Amniotic stem cell (primary cell): ENCODE data around the gene CEP131.
A peak's percentile ranks its signal among the peaks of the same experiment; 100 is the strongest.
"Not testable (repeated sequence)": the region's sequence is repeated elsewhere in the genome, so short reads cannot be mapped to it uniquely, and the experiment has no call there.

Experiments used
- DNase-seq: peaks from one replicate; lab custom pipeline; 2025; lab: John Stamatoyannopoulos, UW

The CEP131 gene

GRCh38 chr17:81238815-81239713 is 16.3 kb upstream of the CEP131 start, which contains the start of the genes NDUFAF8 and TEPSIN:
Gene NDUFAF8 (plus strand): TSS chr17:81239318. CDS start chr17:81239364, 46 bp downstream.
Gene TEPSIN (minus strand): TSS chr17:81239055. CDS start chr17:81239033, 22 bp downstream.
- DNase-seq: peak; percentile 99

- no peak for DNase-seq
These were observed 15.7 kb upstream of the CEP131 start for GRCh38 chr17:81238490-81238814.

- DNase-seq: no peak
These were observed 15.1 kb upstream of the CEP131 start for GRCh38 chr17:81237591-81238489.

DNA sequence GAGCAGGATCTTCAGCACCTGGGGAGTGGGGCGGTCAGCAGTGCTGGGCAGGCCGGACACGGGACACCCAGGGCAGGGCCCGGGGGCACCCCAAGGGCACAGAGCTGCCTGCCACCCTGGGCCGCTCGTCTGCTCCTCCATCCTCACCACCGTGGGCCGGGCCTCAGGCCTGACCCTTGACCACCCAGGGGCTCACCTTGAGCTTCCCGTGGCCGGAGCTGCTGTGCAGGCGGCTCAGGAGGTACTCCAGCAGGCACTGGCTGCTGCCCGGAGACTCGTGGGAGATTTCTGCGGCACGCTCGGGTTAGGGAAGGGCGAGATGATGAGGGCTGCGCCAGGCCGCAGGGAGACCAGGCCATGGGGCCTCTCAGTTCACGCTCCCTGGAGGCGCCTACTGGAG is 14.0 kb upstream of the CEP131 start:
- no peak for DNase-seq

- DNase-seq: no peak
These were observed 13.3 kb upstream of the CEP131 start for GRCh38 chr17:81235822-81236740.

DNA sequence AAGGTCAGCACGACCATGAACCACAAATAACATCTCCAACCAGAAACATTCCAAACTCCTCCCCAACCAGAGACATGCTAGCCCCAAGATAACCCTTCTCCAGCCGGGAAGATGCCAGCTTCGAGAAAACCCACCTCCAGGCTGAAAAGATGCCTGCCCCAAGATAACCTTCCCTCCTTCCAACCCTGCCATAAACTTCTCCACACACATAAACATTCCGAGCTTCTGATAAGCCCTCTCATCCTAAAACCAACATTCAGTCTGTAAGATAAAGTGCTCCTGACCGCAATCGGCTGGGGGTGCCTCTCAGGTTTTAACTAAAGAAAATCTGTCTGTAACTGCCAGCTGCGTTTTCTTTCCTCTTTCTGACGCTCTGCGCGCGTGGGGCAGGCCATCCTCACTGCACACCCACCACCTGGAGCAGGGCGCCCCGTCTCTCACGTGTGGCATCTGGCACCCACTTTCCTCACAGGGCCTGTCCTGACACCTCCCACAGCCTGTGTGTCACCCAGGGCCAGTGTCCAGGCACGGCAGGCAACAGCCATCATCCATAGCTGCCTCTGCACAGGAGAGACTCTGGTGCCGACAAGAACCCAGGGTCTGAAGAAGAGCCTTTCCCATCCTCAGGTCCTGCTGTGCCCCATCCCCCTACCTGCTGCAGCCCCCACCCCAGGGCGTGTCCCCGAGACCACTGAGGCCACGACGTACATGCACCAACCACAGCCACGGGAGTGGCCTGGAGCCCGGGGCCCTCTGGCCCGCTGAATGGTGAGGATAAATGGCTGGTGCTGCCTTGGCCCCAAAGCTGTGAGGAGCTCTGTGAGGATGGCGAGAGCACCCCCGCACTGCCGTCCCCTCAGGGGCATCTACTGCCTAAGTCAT is 12.4 kb upstream of the CEP131 start:
- no peak for DNase-seq

- DNase-seq: no peak
These were observed 11.7 kb upstream of the CEP131 start for GRCh38 chr17:81234506-81234855.

DNA sequence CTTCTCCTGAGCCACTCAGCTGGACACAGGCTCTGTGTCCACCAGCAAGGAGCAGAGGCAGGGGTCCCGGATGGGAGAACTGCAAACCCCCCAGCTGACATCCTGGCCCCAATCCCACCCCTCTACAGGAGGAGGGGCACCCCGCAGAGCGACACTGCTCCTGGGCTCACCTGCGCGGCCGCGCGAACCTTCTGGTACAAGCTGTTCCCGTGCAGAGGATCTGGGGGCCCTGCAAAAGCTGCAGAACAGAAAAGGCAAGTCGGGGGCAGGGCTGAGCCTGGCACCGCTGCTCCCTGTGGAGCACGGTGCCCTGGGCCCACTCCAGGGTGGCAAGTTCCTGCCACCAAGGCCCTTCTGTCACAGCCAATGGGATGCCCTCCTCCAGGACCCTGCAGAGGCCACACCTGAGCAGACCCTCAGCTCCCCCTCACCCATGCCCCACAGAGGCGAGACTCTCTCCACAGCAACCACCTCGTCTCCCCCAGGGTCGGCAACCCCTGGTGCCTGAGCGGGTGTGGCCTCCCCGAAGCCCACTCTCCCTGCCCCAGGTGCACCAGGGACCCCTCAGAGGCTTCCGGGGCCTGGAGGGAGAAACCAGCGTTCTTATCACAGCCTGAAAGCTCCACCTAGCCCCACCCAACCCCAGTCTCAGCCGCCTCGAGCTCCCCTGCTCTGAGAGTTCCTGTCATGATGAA is 11.2 kb upstream of the CEP131 start:
- DNase-seq: no peak

- no peak for DNase-seq
These were observed 10.6 kb upstream of the CEP131 start for GRCh38 chr17:81233316-81233715.

- no peak for DNase-seq
These were observed 10.0 kb upstream of the CEP131 start for GRCh38 chr17:81232616-81233241.

DNA sequence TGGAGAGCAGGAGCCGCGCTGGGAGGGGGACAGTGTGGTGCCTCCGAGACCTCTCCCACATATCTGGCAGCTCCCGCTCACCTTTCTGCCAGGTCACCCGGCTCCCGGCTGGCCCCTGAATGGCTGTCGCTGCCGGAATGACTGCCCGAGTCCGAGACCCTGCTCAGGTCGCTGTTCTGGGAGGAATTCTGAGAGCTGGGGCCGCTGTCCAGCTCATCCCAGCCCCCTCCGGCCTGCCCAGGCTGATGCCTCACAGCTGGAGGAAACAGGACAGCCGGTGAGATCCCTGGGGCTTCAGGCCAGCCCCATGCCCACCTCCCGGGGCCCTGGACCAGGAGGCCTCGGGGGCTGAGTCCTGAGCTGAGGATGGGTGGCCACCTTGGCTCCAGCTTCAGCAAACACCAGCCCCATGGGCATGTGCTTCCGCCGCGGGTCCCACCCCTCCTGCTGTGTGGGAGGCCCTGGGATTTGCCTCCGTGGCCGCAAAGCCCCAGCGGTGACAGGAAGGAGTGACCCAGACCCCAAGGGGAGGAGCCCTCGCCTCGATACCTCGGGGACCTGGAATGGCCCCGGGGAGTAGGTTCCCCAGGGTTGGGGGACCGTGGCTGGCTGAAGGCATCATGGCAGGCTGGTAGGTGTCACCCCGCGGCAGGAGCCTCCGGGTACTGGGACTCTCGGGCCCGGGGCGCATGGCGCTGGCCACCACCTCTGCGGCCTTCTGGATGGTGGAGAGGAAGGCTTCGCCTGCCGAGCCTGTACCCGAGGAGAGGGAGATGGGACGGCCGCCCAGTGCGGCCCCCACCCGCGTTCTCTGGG is 9.2 kb upstream of the CEP131 start:
- no peak for DNase-seq

DNA sequence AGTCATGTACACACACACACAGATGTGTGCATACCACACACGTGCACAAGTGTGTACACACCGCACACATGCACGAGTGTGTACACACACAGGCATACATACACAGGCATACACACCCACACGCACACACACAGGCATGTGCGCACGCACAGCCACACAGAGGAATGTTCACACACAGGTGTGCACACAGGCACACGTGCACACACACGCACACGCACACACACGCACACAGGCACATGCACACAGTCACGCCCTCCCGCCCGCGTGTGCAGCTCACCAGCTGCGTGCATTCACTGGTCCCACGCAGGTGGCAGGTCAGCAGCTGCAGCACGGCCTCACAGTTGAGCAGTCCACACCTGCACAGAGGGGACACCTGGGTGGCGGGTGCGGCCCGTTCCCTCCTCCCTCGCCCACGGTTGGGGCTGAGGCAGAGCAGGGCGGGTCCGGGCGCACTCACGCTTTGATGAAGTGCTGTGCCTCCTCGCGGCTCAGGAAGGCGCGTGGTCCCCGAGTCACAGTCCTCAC is 8.4 kb upstream of the CEP131 start:
- DNase-seq: no peak

DNA sequence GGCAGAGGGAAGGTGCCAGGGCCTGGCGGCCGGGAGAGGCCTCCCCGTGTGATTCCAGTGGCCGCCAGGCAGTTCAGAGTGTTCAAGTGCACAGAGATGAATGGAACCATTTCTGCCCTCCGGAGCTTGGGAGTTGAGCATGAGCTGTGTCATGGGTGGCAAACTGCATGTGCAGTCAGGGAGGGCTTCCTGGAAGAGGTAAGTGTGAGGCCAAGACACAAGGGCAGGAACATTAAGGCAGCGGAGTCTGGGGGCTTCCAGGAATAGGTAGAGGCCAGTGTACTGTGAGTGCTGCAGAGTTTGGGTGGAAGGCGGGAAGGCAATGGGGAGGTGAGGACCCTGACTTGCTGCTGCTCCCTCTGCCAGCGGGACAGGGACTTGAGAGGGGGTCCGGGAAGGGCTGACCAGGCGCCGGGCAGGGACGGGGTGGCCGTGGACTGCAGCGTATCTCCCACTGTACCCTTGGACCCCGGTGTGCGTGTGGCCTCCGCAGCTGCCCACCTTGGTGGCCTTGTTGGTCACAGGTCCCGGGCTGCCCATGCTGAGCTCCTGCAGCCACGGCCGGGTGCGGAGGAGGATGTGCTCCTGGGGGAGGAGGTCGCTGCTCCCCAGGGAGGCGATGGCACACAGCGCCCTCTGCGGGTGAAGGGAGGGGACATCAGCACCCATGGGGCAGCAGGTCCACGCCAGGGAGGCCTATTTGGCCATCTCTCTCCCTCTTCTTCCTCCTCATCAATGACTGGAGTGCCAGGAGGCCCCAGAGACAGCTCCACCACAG is 7.5 kb upstream of the CEP131 start:
- DNase-seq: no peak

DNA sequence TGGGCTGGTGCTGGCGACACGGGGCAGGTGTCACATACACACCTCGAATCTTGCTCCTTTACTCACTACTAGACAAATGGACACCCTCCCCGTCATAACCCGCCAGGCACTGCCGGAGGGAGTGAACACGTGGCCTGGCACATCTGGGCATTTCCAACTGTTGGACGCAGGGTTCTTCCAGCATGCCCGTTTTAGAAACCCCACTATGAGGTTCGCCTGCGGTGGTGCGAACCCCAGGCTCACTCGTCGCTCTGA is 6.8 kb upstream of the CEP131 start:
- no peak for DNase-seq

GRCh38 chr17:81228834-81229665 is 6.3 kb upstream of the CEP131 start:
- DNase-seq: no peak

GRCh38 chr17:81228420-81228819 is 5.7 kb upstream of the CEP131 start:
- no peak for DNase-seq

DNA sequence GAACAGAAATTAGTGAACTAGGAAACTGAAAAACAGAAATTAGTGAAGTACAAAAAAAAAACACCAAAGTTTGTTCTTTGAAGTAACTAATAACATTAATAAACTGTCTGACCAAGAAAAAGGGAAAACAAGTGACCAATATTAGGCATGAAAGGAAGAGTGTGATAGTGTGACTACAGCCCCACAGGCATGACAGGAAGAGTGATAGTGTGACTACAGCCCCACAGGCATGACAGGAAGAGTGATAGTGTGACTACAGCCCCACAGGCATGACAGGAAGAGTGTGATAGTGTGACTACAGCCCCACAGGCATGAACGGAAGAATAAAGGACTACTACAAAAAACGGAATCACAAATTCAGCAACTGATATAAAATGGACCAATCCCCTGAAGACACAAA is 4.9 kb upstream of the CEP131 start:
- DNase-seq: not testable (repeated sequence)
